Left hindlimb (tissue), 1 donor: ENCODE results near the gene DENND1B.
"Not testable (repeated sequence)": the region's sequence is repeated elsewhere in the genome, so short reads cannot be mapped to it uniquely, and the experiment has no call there.

Experiments used
- DNase-seq: peaks from one replicate; pipeline ENCODE4 v3.0.0-alpha.2; 2018

The DENND1B gene

DNA sequence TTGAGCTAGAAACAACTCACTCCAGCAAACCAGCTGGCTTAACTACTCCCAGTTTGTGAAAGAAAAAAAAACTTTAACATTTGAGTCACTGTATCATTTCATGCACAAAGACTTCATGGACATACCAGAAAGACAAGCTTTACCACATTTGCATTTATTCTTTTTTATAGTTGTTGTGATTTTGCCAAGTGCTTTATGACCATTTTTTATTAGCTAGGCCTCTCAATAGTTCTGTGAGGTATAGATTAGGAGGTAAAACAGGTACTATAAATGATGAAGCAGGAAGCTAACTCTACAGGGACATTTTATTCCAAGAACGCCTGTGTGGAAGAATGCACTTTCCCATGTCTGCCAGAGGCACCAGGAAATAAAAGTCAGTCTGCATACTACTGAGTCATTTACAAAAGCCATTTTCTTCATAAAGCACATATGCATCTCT, 8.2 kb upstream of the DENND1B start:
- DNase-seq = no peak

DNA sequence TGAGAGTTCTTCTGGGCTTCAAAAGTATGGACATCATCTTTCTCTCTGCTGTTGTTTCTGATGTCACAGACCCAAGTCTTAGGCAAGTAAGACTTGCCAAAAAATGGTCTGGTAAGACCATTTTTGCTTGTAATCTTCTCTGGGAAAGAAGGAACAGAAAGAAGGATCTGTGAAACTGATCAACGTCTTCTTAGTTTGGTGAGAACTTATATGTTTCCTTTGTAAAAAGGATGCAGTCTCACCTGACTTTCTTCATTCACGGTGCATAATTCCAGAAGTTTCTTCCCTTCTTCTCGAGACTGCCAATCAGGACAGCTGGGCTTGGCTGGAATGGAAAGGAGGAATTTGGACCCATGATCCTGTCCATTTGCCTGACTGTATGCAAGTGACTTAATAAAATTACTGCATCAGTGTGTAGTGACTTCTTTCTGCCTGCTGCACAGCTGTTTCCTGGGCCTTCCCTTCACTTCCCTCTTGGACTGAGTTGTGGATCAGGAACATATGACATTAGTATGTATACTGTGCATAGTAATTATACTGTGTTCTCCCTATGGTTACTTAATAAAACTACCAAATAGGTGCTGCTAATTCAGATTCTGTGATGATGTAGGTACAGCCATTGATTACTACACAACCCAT, 7.6 kb upstream of the DENND1B start:
- no peak for DNase-seq

DNA sequence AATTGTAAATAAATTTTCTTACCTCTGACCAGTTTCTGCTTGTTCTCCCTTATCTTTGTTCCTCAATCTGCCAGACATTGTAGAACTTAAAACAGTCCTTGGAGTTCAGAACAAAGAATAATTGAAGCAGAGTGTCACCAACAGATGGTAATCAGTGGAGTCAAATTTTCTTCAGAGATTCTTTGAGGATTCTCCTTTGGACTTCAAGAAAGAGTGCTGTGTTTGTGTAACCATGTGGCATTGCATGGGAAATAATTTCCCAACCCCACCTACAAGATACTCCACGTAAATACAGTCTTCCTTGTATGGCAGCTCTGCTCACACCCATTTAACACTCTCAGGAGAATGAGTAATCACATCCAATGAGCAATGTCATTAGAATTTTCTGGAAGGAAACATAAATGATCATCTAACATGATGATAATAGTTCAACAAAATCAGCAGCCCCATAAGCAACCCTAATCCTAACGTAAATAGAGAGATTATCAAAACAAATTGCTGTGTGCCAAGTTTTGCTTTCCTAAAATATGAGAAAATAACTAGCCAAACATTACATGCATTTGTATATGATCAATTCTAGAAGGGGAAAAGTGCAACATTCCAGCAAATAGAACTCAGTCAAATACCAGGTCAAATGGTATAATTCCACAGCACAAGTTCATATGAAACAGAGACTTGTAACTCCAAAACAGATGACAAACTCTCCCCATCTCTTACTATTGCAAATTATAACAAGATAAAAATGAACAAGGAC, 6.9 kb upstream of the DENND1B start:
- DNase-seq = no peak

DNA sequence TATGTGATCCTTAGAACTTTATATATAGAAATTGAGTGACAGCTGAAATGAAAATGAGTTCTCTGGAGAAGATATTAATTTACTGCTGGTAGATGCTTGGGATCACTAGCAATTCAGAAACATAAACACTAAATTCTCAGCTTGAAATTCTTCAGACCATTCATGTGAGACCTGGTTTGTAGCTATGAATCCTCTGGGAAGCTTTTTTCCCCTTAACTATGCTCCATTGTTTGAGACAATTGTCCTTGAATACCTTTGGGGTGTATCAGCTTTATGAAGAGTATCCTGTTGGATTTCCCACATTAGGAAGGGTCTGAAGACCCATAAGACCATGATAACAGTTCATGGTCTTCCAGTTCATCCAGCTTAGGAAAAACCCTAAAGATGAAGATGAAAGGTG, 4.6 kb upstream of the DENND1B start:
- no peak for DNase-seq

DNA sequence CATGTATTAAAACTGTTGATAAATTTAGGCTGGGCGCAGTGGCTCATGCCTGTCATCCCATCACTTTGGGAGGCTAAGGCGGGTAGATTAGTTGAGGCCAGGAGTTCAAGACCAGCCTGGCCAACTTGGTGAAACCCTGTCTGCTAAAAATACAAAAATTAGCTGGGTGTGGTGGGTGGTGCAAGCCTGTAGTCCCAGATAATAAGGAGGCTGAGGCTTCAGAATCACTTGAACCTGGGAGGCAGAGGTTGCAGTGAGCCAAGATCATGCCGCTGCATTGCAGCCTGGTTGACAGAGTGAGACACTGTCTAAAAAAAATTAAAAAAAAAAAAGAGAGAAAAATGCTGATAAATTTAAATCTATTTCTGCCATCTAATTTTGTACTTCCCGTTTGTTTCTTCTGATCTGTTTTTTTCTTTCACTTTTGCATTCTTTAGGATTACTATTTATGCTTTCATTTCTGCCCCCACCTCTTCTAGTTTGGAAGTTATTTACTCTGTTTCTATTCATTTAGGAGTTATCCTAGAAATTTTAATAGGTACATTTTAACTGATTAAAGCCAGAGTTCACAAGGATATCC, 3.2 kb upstream of the DENND1B start:
- DNase-seq = no peak

DNA sequence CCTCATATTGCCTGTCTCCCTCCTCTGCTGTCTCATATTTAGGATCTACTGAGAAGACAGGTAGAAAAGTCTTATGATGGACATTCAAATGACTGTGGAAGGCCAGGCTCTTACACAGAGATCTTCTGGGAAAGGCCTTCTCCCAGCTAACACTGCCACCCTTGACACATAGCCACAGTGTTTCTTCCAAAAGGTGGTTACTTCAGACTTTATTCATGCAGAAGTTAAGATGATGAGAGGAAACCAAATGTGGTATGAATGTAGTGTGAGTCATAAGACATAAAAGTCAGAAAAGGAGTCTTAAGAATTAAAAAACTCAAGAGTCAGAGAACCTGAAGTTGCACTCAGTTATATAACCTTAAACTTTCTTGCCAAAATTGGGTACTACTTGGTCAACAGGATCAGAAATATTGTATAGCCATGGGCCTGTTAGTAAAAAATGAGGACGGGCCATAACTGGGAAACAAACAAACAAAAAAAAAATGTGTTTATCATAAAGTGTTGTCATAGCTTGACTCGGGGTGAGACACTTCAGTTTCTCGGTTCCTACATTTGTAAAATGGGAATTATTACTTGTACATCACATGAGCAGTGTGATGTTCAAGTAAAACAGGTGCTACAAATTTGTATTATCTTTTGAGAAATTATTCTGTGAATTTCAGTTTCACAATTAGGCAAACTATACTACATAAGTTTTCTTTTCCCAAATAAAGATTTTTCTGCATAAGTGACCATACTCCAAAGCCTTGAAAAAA, 1.2 kb upstream of the DENND1B start:
- no peak for DNase-seq

DNA sequence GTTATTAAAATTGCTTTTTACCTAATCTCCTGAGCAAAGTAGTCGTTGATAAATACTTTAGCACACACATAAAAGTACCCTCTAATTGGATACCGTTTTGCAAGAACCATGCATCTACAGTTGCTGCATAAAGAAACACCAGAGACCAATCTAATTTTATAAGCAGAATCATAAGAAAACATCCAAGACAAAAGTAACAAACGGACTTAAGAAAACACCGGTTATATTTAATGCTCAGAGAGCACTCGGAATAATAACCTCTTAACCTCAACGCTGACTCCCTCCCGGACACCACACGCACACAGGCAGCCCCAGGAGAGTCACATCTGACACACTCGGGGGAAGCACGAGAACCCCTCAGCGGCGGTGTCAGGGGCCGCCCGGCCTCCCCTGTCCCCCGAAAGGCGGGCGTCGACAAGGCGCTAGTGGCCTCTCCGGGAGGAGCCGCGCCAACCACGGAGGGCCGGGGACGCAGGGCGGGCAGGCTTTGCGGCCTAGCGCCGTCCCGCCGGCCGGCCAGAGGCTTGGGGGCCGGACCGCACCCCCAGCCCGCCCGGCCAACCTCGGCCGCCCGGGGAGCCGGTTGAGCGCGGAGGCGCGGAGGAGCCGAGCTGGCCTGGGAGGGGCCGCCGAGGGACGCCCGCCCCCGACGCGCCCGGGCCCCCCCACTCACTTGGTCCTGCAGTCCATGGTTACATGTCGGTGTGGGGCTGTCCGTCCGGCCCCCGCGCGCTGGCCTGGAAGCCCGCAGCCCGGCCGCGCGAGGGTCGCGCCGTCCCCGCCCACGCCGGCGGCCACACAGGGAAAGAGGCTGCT, 606 bp downstream of the DENND1B start:
- peak; percentile 81 for DNase-seq

DNA sequence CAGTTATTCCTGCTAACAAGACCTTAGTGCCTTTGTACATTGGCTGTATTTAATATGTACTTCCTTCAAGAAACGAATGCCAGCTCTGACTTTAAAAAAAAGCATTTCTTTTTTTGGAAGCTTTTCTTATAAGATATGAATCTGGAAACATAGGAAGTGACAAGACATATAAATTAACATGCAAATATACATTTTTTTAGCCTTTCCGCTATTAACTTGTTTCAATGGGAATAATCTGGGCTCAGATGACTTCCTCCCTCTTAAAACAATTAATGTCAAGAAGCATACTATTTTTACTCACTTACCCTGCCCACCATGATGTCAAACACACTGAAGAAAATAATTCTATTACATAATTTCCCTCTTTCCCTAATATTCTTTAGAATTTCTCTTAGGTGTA, 1.4 kb downstream of the DENND1B start:
- DNase-seq = no peak

DNA sequence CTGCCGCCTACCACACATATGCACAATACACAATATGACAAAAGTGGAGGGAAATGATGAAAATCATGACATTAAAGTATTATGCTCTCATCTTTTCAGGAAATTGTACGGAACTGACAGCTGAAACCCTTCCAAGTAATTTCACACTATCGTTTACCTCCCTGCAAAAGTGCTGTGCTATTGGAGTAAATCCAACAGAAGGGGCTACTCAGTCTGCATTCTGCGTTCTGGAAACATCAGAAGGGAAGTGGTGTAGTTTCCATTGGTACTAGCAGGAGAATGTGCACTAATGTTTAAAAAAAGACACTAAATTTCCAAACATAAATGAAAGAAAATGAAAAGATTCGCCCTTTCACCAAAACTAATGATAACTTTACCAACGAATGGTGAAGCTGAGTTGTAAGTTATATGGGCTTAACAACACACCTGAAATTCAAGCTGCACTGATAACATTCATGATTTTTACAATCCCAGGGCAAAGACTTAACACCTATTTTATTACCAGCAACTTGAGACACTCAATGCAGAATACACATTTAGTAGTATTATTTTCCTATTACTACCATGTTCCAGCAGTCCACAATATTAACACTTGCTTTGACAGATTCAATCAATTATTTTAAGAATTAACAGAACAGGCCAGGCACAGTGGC, 3.2 kb downstream of the DENND1B start:
- DNase-seq = no peak

DNA sequence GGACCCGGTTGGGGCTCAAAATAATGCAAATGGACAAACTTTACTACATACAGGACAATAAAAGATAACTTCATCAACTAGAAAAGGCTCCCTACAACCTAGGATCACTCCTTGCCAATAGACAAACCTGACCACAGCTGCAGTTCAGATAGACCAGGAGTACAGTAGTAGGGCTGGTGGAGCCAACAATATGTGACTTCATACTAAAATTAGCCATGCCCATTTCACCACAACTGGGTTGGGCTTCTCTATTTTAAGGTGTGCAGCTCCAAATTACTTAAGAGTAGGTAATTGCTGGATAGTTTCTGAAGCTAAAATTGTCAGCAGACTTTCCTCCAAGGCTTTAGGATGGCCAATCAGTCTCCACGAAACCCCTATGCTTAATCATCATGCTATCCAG, 3.9 kb downstream of the DENND1B start:
- no peak for DNase-seq

DNA sequence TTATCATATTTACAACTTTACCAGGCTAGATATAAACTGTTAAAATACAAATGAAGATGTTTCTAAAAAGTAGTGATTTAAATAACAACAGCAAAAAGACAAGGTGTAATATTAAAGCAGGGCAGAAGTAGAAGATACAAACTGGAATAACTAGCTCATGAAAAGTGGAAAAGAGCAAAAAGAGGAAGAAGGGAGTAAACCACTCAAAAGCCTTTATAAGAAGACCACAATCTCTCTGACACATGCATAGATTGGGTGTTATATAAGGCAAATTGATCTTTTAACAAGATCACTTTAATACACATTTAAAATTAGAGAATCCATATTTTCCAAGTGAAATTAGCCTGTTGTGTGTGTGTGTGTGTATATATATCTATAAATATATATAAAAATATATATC, 5.0 kb downstream of the DENND1B start:
- no peak for DNase-seq

DNA sequence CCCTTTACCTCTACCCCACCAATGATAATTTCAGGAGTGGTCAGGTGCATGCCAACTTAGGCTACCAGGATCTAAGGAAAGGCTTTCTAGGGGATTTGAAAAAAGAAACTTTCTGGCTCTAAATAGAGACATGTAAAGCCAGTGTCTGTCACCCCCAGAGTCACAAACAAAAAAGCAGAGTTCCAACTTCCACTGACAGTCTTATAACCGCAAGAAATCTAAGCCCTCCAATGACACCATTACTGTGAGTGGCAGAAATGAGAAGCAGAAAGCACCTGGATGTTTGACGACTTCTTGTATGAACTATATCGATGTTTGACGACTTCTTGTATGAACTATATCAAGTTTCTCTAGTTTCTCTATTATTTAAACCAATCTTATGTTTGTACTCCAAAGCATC, 6.0 kb downstream of the DENND1B start:
- no peak for DNase-seq

DNA sequence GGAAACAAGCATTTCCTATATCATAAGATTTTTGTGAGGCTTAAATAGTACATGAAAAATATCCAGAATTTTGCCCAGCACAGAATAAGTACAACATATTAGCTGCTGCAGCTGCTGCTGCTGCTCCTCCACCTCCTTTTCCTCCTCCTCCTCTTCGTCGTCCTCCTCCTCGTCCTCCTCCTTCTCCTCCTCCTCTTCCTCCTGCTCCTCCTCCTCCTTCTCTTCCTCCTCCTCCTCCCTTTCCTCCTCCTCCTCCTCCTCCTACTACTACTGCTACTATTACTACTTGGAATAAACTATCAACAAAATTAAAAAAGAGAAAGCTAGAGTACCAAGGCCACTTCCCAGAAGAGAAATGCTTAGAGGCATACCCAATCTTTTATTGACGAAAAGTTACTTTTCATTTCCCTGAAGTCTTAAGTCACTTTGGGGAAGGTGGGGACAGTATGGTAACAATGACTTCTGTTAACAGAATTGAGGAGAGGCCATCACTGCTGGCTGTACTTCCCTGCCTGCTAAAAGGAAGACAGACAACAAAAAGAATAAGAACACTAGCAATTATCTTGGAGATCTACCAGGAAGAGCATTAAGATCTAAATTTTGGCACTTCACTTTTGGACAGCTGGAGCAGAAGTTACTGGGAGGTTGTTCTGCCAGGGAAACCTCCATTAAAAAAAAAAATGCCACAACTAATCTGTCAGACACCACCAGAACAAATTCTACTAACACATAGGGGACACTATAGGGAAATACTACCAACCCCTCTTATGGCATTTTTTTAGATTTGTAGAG, 7.1 kb downstream of the DENND1B start:
- no peak for DNase-seq

DNA sequence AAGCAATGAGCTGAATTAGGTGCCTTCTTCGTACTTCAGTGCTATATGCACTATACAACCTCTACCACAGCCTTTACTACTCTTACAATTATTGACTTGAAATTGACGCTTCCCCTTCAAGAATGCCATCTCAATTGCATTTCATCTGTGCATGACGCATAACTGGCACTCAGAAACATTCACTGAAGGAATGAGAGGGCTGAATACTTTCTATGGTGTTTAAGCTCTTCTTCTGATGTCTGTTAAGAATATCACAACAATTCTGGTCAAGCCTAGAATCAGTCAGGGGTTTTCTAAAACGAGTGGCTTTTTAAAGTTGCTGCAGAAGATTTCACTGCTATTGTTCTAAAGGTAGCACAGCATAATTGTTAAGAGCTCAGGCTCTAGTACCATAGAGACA, 11.5 kb downstream of the DENND1B start:
- DNase-seq = no peak

DNA sequence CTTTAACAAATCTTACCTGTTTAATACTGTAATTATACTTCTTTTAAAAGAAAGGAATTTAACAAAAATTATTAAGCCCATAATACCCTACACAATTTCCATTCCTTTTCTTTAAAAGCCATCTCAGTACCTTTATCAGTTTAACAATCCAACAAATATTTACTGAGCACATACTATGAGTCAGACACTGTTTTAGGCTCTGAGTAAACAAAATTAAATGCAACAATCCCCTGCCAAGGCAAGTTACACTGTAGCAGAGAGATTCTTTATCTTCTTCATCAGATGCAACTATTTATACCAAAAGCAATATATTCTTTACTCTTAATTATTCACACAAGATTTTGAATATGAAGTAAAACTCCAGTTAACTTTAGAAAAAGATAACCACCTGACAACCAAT, 12.0 kb downstream of the DENND1B start:
- no peak for DNase-seq

DNA sequence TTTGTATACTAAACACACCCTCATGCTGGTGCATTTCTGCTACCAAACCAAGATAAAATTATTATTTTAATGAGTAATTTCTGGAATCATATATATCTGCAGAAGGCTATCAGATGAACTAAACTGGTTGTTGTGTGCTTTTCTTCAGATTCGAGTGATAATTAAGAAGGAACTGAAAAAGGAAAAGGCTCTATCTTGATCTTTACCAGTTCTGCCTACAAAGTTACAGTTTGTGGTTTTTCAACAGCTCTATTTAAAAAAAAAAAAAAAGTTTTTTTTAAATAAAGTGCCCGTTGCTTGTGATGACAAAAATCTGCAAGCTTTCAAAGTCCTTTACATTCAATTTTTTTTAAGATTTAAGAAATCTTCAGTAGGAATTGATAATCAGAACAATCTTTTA, 13.6 kb downstream of the DENND1B start:
- no peak for DNase-seq

DNA sequence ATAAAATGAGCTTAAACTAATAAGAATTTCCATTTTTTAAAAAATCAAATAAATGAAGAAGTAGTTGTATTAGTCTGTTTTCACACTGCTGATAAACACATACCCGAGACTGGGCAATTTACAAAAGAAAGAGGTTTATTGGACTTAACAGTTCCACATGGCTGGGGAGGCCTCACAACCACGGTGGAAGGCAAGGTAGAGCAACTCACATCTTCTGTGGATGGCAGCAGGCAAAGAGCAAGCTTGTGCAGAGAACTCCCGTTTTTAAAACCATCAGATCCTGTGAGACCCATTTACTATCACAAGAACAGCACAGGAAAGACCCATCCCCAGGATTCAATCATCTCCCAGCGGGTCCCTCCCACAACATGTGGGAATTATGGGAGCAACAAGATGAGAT, 19.7 kb downstream of the DENND1B start:
- DNase-seq = not testable (repeated sequence)

DNA sequence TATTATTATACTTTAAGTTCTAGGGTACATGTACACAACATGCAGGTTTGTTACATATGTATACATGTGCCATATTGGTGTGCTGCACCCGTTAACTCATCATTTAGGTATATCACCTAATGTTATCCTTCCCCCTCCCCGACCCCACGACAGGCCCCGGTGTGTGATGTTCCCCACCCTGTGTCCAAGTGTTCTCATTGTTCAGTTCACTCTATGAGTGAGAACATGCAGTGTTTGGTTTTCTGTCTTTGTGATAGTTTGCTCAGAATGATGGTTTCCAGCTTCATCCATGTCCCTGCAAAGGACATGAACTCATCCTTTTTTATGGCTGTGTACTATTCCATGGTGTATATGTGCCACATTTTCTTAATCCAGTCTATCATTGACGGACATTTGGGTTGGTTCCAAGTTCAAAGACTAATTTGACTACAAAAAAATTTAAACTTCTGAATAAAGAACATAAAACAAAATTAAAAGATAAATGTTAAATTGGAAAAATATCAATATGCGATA, 22.6 kb downstream of the DENND1B start:
- DNase-seq = not testable (repeated sequence)

DNA sequence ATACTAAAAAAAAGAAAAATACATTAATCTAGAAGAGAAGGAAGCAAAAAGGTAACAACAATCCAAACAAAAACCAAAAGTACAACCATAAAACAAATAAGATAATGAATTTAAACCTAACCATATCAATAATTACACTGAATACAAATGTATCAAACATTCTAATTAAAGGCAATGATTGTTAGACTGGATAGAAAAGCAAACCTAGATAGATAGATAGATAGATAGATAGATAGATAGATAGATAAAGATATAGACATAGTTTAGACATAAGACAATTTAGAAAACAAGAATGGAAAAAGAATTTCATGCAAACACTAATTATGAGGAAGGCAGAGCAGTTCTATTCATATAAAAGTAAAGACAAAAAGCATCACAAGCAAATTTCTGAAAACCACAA, 24.9 kb downstream of the DENND1B start:
- no peak for DNase-seq

DNA sequence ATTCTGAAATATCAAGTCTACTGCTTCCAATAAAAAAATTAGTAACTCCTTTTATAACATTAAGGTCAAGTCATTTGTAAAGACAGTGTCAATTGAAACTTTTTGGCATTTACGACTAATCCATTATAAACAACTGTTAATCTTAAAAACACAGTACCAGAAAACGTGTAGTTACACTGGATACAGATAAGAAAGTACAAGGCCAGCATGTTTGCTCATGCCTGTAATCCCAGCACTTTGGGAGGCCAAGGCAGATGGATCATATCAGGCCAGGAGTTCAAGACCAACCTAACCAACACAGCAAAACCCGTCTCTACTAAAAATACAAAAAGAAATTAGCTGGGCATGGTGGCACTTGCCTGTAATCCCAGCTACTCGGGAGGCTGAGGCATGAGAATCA, 29.4 kb downstream of the DENND1B start:
- DNase-seq = no peak

DNA sequence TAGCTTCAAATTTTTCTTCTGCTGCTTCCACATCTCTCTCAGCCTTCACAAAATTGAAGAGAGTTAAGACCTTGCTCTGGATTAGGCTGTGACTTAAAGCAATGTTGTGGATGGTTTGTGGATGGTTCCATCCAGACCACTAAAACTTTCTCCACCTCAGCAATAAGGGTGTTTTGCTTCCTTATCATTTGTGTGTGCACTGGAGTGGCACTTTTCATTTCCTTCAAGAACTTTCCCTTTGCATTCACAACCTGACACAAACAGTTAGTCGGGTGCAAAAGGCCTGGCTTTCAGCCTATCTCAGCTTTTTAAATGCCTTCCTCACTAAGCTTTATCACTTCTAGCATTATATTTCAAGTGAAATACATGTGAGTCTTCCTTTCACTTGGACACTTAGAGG, 30.3 kb downstream of the DENND1B start:
- DNase-seq = no peak
